GM23248 (cell line): Measurements from ENCODE around the gene SLC12A7. TPM values are rescaled to one million over a fixed set of nuclear protein-coding genes. Genes with fewer than 3 reads are reported as not detected.

Source experiments
- DNase-seq: peaks from one replicate; pipeline ENCODE4 v3.0.0-alpha.2; 2015
- H2AFZ ChIP-seq: fragments of 200-600 bp; sonication (generic); 2 replicates; pipeline ENCODE4 v1.6.1; 2016; ENCODE audit warnings: antibody characterized with exemption
- H3F3A ChIP-seq: fragments of 200-600 bp; sonication (generic); 2 replicates; pipeline ENCODE4 v1.6.1; 2016; ENCODE audit warnings: mild to moderate bottlenecking, antibody characterized with exemption, mixed run types; ENCODE audit not compliant: insufficient read depth
- H3K27ac ChIP-seq: fragments of 200-600 bp; sonication (generic); 2 replicates; pipeline ENCODE4 v1.5.1; 2016; ENCODE audit warnings: mild to moderate bottlenecking
- H3K27me3 ChIP-seq: fragments of 200-600 bp; sonication (generic); replicated peaks from 2 replicates; pipeline ENCODE4 v1.6.1; 2016; ENCODE audit warnings: mild to moderate bottlenecking; ENCODE audit not compliant: insufficient read depth
- H3K36me3 ChIP-seq: fragments of 200-600 bp; sonication (generic); 2 replicates; pipeline ENCODE4 v1.6.1; 2016; ENCODE audit warnings: low read depth, mild to moderate bottlenecking
- H3K4me1 ChIP-seq: fragments of 200-600 bp; sonication (generic); 2 replicates; pipeline ENCODE4 v1.6.1; 2016; ENCODE audit warnings: mild to moderate bottlenecking; ENCODE audit not compliant: insufficient read depth
- H3K4me2 ChIP-seq: fragments of 200-600 bp; sonication (generic); one replicate; pipeline ENCODE4 v1.6.1; 2016; ENCODE audit warnings: mild to moderate bottlenecking; ENCODE audit not compliant: unreplicated experiment
- H3K4me3 ChIP-seq: fragments of 200-600 bp; sonication (generic); 2 replicates; pipeline ENCODE4 v1.5.1; 2016; ENCODE audit warnings: mild to moderate bottlenecking
- H3K79me2 ChIP-seq: fragments of 200-600 bp; sonication (generic); 2 replicates; pipeline ENCODE4 v1.6.1; 2016; ENCODE audit warnings: mild to moderate bottlenecking; ENCODE audit not compliant: insufficient read depth
- H3K9ac ChIP-seq: fragments of 200-600 bp; sonication (generic); 2 replicates; pipeline ENCODE4 v1.6.1; 2016; ENCODE audit warnings: mild to moderate bottlenecking
- H3K9me2 ChIP-seq: fragments of 200-600 bp; sonication (generic); 2 replicates; pipeline ENCODE4 v1.6.1; 2016; ENCODE audit warnings: mixed run types, mild to moderate bottlenecking, moderate library complexity; ENCODE audit not compliant: insufficient read depth
- H3K9me3 ChIP-seq: fragments of 200-600 bp; sonication (generic); one replicate; pipeline ENCODE4 v1.6.1; 2017; ENCODE audit warnings: low read depth
- H4K20me1 ChIP-seq: fragments of 200-600 bp; sonication (generic); 2 replicates; pipeline ENCODE4 v1.6.0; 2016; ENCODE audit not compliant: insufficient read depth
- EZH2 ChIP-seq: fragments of 200-600 bp; sonication (generic); IDR thresholded peaks from 2 replicates; pipeline ENCODE4 v1.6.1; 2018; ENCODE audit warnings: antibody characterized with exemption, mild to moderate bottlenecking; ENCODE audit not compliant: insufficient read depth, poor library complexity, severe bottlenecking
- EZH2phosphoT487 ChIP-seq: fragments of 200-600 bp; sonication (generic); IDR thresholded peaks from 2 replicates; pipeline ENCODE4 v1.6.1; 2018; ENCODE audit warnings: antibody characterized with exemption, moderate library complexity, mild to moderate bottlenecking, low read depth; ENCODE audit not compliant: insufficient read depth
- WGBS, 2 experiments: methylation state at CpG; one replicate each; pipeline ENCODE4 v1.1.6; 2015 to 2017; ENCODE audit warnings: low lambda C conversion rate in 2 of 2, low coverage in 1 of 2; ENCODE audit errors: missing lambda C conversion rate in 2 of 2; 5-methylcytosine and 5-hydroxymethylcytosine counted together
- in situ Hi-C: fragments of 300-500 bp; cut with MboI; formaldehyde crosslinking; loops from 2 replicates; pipeline ENCODE4 v1.15.0; 2020
- polyA plus RNA-seq: library from polyadenylated mRNA; unstranded; fragments of >200 nt; fragmentation: Nextera tagmentation; extraction: Ambion mirVana; gene quantifications from 2 replicates; pipeline ENCODE4 v1.2.1, GENCODE V29; 2016
- total RNA-seq: library from RNA; depleted of rRNA; stranded (reverse); fragments of >200 nt; shearing (Covaris generic); gene quantifications from 2 replicates; pipeline ENCODE4 v1.2.3, GENCODE V29; 2014

SLC12A7 gene
- total and polyA plus RNA-seq, 2 experiments from 2014 or later: 0.75 to 1.9 TPM

- Histone ChIP-seq H3K27me3 (peaks cover 13% of the 10 kb centered on the region), H3K9me3 (no peaks in the 10 kb centered on the region), H2AFZ (no peak overlapping the region), H3F3A (no peaks in the 10 kb centered on the region), H3K4me1 (no peaks in the 10 kb centered on the region), H3K79me2 (no peaks in the 10 kb centered on the region), H3K27ac (no peak overlapping the region), H3K9me2 (no peaks in the 10 kb centered on the region), H3K4me2 (no peak overlapping the region), H3K9ac (no peak overlapping the region), H4K20me1 (no peaks in the 10 kb centered on the region), H3K4me3 (no peak overlapping the region), H3K36me3 (no peaks in the 10 kb centered on the region)
- WGBS, 2 experiments: 67 to 72% methylated on average over 9 of the region's 9 CpGs
- in situ Hi-C loops: loop anchor here (10.0 kb wide), 1 partner anchor 188 kb away; no protein-coding TSS in a partner anchor
- TF ChIP-seq EZH2phosphoT487: no peak
- no peak for TF ChIP-seq EZH2
- DNase-seq: no peak
Measured at GRCh38 chr5:1133108-1133507, 21.2 kb upstream of the SLC12A7 start.

GRCh38 chr5:1132570-1132969 lies 20.7 kb upstream of the SLC12A7 start:
- H3K9ac ChIP-seq: no peak overlapping the region
- H3K9me2 ChIP-seq: no peaks in the 10 kb centered on the region
- TF ChIP-seq EZH2: no peak
- TF ChIP-seq EZH2phosphoT487: no peak
- no peaks in the 10 kb centered on the region for H3F3A ChIP-seq
- 14 to 21% methylated on average over 8 of the region's 8 CpGs for WGBS, 2 experiments
- no peaks in the 10 kb centered on the region for H3K79me2 ChIP-seq
- H2AFZ ChIP-seq: no peak overlapping the region
- in situ Hi-C loops: loop anchor here (10.0 kb wide), 1 partner anchor 188 kb away; no protein-coding TSS in a partner anchor
- no peaks in the 10 kb centered on the region for H3K9me3 ChIP-seq
- H3K36me3 ChIP-seq: no peaks in the 10 kb centered on the region
- H3K27me3 ChIP-seq: peaks cover 13% of the 10 kb centered on the region
- H4K20me1 ChIP-seq: no peaks in the 10 kb centered on the region
- H3K27ac ChIP-seq: no peak overlapping the region
- H3K4me2 ChIP-seq: no peak overlapping the region
- no peak overlapping the region for H3K4me3 ChIP-seq
- no peak for DNase-seq
- no peaks in the 10 kb centered on the region for H3K4me1 ChIP-seq

GRCh38 chr5:1131726-1132125 lies 19.9 kb upstream of the SLC12A7 start:
- H3K27me3 ChIP-seq: peaks cover 18% of the 10 kb centered on the region

GRCh38 chr5:1131191-1131621 lies 19.3 kb upstream of the SLC12A7 start:
- peaks cover 18% of the 10 kb centered on the region for H3K27me3 ChIP-seq
- H3F3A ChIP-seq: no peaks in the 10 kb centered on the region
- H3K4me3 ChIP-seq: no peak overlapping the region
- H3K27ac ChIP-seq: no peak overlapping the region
- no peak overlapping the region for H3K9ac ChIP-seq
- no peaks in the 10 kb centered on the region for H3K9me3 ChIP-seq
- no peak overlapping the region for H2AFZ ChIP-seq
- 64 to 67% methylated on average over 11 to 14 of the region's 14 CpGs for WGBS, 2 experiments
- H3K79me2 ChIP-seq: no peaks in the 10 kb centered on the region
- no peaks in the 10 kb centered on the region for H3K4me1 ChIP-seq
- no peak for TF ChIP-seq EZH2
- no peak for TF ChIP-seq EZH2phosphoT487
- DNase-seq: no peak
- no peaks in the 10 kb centered on the region for H3K9me2 ChIP-seq
- no peaks in the 10 kb centered on the region for H3K36me3 ChIP-seq
- no peaks in the 10 kb centered on the region for H4K20me1 ChIP-seq
- no peak overlapping the region for H3K4me2 ChIP-seq
- in situ Hi-C loops: loop anchor here (10.0 kb wide), 1 partner anchor 186 kb away; no protein-coding TSS in a partner anchor

More at GRCh38 chr5:1131726-1132125, 19.9 kb upstream of the SLC12A7 start:
- Histone ChIP-seq H3K9me2 (no peaks in the 10 kb centered on the region), H3F3A (no peaks in the 10 kb centered on the region), H3K4me2 (no peak overlapping the region), H4K20me1 (no peaks in the 10 kb centered on the region), H3K79me2 (no peaks in the 10 kb centered on the region), H3K27ac (no peak overlapping the region), H3K9me3 (no peaks in the 10 kb centered on the region), H3K9ac (no peak overlapping the region), H3K36me3 (no peaks in the 10 kb centered on the region), H3K4me1 (no peaks in the 10 kb centered on the region), H3K4me3 (no peak overlapping the region), H2AFZ (no peak overlapping the region)
- in situ Hi-C loops: loop anchor here (10.0 kb wide), 1 partner anchor 187 kb away; no protein-coding TSS in a partner anchor
- TF ChIP-seq EZH2: no peak
- no peak for TF ChIP-seq EZH2phosphoT487
- 84% methylated on average over 11 of the region's 11 CpGs for WGBS, 2 experiments
- no peak for DNase-seq
